ENCODE results near the gene MGAT5B. TPM values are rescaled to one million over a fixed set of nuclear protein-coding genes. Genes with fewer than 3 reads are reported as not detected.

MGAT5B gene
- total and polyA plus RNA-seq, 2 of the 13 experiments (the other 11 are each of a cell fraction or from before 2014, with no cell fraction given) = 0.07 to 0.13 TPM

DNA sequence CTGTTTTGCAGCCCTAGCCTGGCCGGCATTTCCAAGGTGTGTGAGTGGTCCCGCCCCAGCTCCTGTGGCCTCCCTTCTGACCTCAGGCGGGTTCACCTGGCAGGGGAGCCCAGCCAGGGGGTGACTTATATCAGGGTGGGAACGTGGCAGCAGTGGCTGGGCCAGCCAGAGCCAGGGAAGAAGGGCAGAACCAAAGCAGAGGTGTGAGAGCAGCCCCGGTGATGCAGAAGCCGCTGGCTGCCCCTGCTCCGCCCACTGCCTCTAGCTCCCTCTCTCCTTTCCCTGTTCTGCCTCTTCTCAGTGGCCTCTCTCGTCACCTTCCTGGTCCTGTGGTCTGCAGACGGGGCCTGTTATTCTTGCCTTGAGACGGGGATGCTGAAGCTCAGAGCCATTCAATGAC lies 12.1 kb downstream of the MGAT5B start:
- POLR2A ChIA-PET = no interaction called here
- H3K4me2 ChIP-seq (ENCODE audit: low read depth, low read length) = no peak overlapping the region
- H4K20me1 ChIP-seq (ENCODE audit: insufficient read depth, low read length) = peaks cover 4% of the 10 kb centered on the region; the same call in 1 of the 2 replicates
- peaks cover 11 to 63% of the 10 kb centered on the region in 2 experiments; a peak in 4 of 5 replicates for H3K27me3 ChIP-seq (ENCODE audit: control insufficient read depth in 1 of 2, insufficient read depth in 2 of 2, low read length in 2 of 2)
- ATAC-seq (no peak), FAIRE-seq (no peak), DNase-seq (ENCODE audit: low spot score) (no peak)
- no TSS peak for BruUV-seq (replicated peaks)
- intact Hi-C loops (cut with micrococcal nuclease; ENCODE audit: unreplicated experiment) (no loop called here), in situ Hi-C loops (cut with HindIII; ENCODE audit: extremely low pct_ligation_motif_present, low pct_unique_long_range_greater_than_20kb) (no loop called here)
- 16% methylated on average over 10 of the region's 10 CpGs for WGBS (ENCODE audit: low lambda C conversion rate)
- no peaks in the 10 kb centered on the region for H3K79me2 ChIP-seq (ENCODE audit: insufficient read depth, low read length)
- TF ChIP-seq TBP (CRISPR knock-in tag; IDR thresholded peaks at IDR 0.05) = no peak
- no peak for TF ChIP-seq BRD4 (CRISPR knock-in tag; IDR thresholded peaks at IDR 0.05)
- TF ChIP-seq ZNF10 (CRISPR knock-in tag; IDR thresholded peaks at IDR 0.05; ENCODE audit: borderline replicate concordance, low read depth) = no peak
- TF ChIP-seq CCDC6 (CRISPR knock-in tag; IDR thresholded peaks at IDR 0.05) = no peak
- no peak for TF ChIP-seq HOXD1 (CRISPR knock-in tag; IDR thresholded peaks at IDR 0.05)
- TF ChIP-seq, protein P1, sequence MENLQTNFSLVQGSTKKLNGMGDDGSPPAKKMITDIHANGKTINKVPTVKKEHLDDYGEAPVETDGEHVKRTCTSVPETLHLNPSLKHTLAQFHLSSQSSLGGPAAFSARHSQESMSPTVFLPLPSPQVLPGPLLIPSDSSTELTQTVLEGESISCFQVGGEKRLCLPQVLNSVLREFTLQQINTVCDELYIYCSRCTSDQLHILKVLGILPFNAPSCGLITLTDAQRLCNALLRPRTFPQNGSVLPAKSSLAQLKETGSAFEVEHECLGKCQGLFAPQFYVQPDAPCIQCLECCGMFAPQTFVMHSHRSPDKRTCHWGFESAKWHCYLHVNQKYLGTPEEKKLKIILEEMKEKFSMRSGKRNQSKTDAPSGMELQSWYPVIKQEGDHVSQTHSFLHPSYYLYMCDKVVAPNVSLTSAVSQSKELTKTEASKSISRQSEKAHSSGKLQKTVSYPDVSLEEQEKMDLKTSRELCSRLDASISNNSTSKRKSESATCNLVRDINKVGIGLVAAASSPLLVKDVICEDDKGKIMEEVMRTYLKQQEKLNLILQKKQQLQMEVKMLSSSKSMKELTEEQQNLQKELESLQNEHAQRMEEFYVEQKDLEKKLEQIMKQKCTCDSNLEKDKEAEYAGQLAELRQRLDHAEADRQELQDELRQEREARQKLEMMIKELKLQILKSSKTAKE (CRISPR knock-in tag; IDR thresholded peaks at IDR 0.05; ENCODE audit: borderline replicate concordance) = no peak
- peaks cover 1% of the 10 kb centered on the region; the same call in 1 of the 2 replicates for H3K9me3 ChIP-seq (ENCODE audit: low read length)
- CTCF ChIA-PET (ENCODE audit: low intra/inter-chr PET ratio, low total read pairs) = no interaction called here
- no peak overlapping the region for H2AFZ ChIP-seq (ENCODE audit: low read length)
- H3K36me3 ChIP-seq (replicated peaks in 1 of 2; ENCODE audit: control insufficient read depth in 1 of 2, insufficient read depth in 2 of 2, low read length in 2 of 2) = no peaks in the 10 kb centered on the region
- no peak overlapping the region for H3K4me3 ChIP-seq (replicated peaks in 1 of 3; ENCODE audit: insufficient read depth in 1 of 3, low read depth in 2 of 3, low read length in 3 of 3)
- H3K4me1 ChIP-seq (ENCODE audit: insufficient read depth, low read length) = 0 out of 2 replicates have a peak, but pooled peaks cover 4% of the 10 kb centered on the region
- H3K9ac ChIP-seq (ENCODE audit: insufficient read depth, low read depth, low read length) = no peak overlapping the region
- H3K27ac ChIP-seq (ENCODE audit: extremely low read length, insufficient read depth, low read length) = no peak overlapping the region

DNA sequence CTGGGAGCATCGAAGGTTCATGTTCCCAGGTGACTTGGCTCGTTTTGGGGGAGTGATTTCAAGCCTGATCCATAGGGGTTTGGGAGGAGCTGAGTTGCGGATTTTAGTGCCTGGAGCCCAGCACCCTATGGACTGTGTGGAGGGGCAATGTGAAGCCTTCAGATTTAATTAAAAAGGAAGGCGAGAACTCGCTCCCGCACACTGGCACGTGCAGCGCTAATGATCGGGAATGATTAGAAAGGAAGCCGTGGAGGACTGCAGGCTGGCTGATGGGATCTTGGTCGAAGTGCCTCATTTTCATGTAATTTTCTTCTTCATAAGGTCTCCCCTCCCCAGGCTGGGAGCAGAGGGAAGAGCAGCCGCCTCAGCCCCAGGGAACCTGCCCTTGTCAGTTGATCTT lies 12.8 kb downstream of the MGAT5B start:
- Histone ChIP-seq H3K4me1 (ENCODE audit: insufficient read depth, low read length) (0 out of 2 replicates have a peak, but pooled peaks cover 7% of the 10 kb centered on the region), H3K9ac (ENCODE audit: insufficient read depth, low read depth, low read length) (no peak overlapping the region), H4K20me1 (ENCODE audit: insufficient read depth, low read length) (peaks cover 4% of the 10 kb centered on the region; the same call in 1 of the 2 replicates), H3K79me2 (ENCODE audit: insufficient read depth, low read length) (no peaks in the 10 kb centered on the region), H3K36me3 (replicated peaks in 1 of 2; ENCODE audit: control insufficient read depth in 1 of 2, insufficient read depth in 2 of 2, low read length in 2 of 2) (no peaks in the 10 kb centered on the region), H3K4me3 (replicated peaks in 1 of 3; ENCODE audit: insufficient read depth in 1 of 3, low read depth in 2 of 3, low read length in 3 of 3) (no peak overlapping the region), H3K9me3 (ENCODE audit: low read length) (no peaks in the 10 kb centered on the region), H2AFZ (ENCODE audit: low read length) (no peak overlapping the region), H3K27me3 (ENCODE audit: control insufficient read depth in 1 of 2, insufficient read depth in 2 of 2, low read length in 2 of 2) (peaks cover 11 to 69% of the 10 kb centered on the region in 2 experiments; a peak in 4 of 5 replicates), H3K27ac (ENCODE audit: extremely low read length, insufficient read depth, low read length) (no peak overlapping the region), H3K4me2 (ENCODE audit: low read depth, low read length) (no peak overlapping the region)
- FAIRE-seq (no peak), ATAC-seq (no peak), DNase-seq (ENCODE audit: low spot score) (no peak)
- intact Hi-C loops (cut with micrococcal nuclease; ENCODE audit: unreplicated experiment) (no loop called here), in situ Hi-C loops (cut with HindIII; ENCODE audit: extremely low pct_ligation_motif_present, low pct_unique_long_range_greater_than_20kb) (no loop called here)
- ChIA-PET POLR2A (no interaction called here), CTCF (ENCODE audit: low intra/inter-chr PET ratio, low total read pairs) (no interaction called here)
- no TSS peak for BruUV-seq (replicated peaks)
- 63% methylated on average over 12 of the region's 12 CpGs for WGBS (ENCODE audit: low lambda C conversion rate)
- TF ChIP-seq ZFP41 (CRISPR knock-in tag; IDR thresholded peaks at IDR 0.05; ENCODE audit: borderline replicate concordance) = no peak
- TF ChIP-seq ZNF564 (CRISPR knock-in tag; IDR thresholded peaks at IDR 0.05) = no peak
- TF ChIP-seq CHCHD3 (CRISPR knock-in tag; IDR thresholded peaks at IDR 0.05) = no peak
- TF ChIP-seq, protein P2, sequence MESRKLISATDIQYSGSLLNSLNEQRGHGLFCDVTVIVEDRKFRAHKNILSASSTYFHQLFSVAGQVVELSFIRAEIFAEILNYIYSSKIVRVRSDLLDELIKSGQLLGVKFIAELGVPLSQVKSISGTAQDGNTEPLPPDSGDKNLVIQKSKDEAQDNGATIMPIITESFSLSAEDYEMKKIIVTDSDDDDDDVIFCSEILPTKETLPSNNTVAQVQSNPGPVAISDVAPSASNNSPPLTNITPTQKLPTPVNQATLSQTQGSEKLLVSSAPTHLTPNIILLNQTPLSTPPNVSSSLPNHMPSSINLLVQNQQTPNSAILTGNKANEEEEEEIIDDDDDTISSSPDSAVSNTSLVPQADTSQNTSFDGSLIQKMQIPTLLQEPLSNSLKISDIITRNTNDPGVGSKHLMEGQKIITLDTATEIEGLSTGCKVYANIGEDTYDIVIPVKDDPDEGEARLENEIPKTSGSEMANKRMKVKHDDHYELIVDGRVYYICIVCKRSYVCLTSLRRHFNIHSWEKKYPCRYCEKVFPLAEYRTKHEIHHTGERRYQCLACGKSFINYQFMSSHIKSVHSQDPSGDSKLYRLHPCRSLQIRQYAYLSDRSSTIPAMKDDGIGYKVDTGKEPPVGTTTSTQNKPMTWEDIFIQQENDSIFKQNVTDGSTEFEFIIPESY (CRISPR knock-in tag; IDR thresholded peaks at IDR 0.05) = no peak
- TF ChIP-seq, protein P3, sequence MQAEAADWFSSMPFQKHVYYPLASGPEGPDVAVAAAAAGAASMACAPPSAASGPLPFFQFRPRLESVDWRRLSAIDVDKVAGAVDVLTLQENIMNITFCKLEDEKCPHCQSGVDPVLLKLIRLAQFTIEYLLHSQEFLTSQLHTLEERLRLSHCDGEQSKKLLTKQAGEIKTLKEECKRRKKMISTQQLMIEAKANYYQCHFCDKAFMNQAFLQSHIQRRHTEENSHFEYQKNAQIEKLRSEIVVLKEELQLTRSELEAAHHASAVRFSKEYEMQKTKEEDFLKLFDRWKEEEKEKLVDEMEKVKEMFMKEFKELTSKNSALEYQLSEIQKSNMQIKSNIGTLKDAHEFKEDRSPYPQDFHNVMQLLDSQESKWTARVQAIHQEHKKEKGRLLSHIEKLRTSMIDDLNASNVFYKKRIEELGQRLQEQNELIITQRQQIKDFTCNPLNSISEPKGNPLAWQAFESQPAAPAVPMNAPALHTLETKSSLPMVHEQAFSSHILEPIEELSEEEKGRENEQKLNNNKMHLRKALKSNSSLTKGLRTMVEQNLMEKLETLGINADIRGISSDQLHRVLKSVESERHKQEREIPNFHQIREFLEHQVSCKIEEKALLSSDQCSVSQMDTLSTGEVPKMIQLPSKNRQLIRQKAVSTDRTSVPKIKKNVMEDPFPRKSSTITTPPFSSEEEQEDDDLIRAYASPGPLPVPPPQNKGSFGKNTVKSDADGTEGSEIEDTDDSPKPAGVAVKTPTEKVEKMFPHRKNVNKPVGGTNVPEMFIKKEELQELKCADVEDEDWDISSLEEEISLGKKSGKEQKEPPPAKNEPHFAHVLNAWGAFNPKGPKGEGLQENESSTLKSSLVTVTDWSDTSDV (CRISPR knock-in tag; IDR thresholded peaks at IDR 0.05) = no peak
- TF ChIP-seq ZNF253 (CRISPR knock-in tag; IDR thresholded peaks at IDR 0.05; ENCODE audit: borderline replicate concordance) = no peak

Measured in HepG2 (cell line).